ENCODE results near the gene TSPEAR.

Gene TSPEAR

GRCh38 chr21:44462834-44463200, 248.6 kb downstream of the TSPEAR start:
- no peak for TF ChIP-seq CTCF (IDR thresholded peaks at IDR 0.05; ENCODE audit: control insufficient read depth, insufficient read depth, low read depth, low read length, missing control alignments)
- DNase-seq (ENCODE audit: low read depth), result no peak
- no peak overlapping the region for H3K4me3 ChIP-seq (ENCODE audit: control insufficient read depth, low read depth, low read length)

GRCh38 chr21:44462086-44462833, 249.1 kb downstream of the TSPEAR start:
- TF ChIP-seq CTCF (IDR thresholded peaks at IDR 0.05; ENCODE audit: control insufficient read depth, insufficient read depth, low read depth, low read length, missing control alignments), result no peak
- DNase-seq (ENCODE audit: low read depth), result no peak

GRCh38 chr21:44461464-44462001, 249.8 kb downstream of the TSPEAR start:
- DNase-seq (ENCODE audit: low read depth), result no peak
- TF ChIP-seq CTCF (IDR thresholded peaks at IDR 0.05; ENCODE audit: control insufficient read depth, insufficient read depth, low read depth, low read length, missing control alignments), result no peak
- H3K4me3 ChIP-seq (ENCODE audit: control insufficient read depth, low read depth, low read length), result no peak overlapping the region

More at GRCh38 chr21:44462086-44462833, 249.1 kb downstream of the TSPEAR start:
- no peak overlapping the region for H3K4me3 ChIP-seq (ENCODE audit: control insufficient read depth, low read depth, low read length)

- no peak for TF ChIP-seq CTCF (IDR thresholded peaks at IDR 0.05; ENCODE audit: control insufficient read depth, insufficient read depth, low read depth, low read length, missing control alignments)
- H3K4me3 ChIP-seq (ENCODE audit: control insufficient read depth, low read depth, low read length), result no peak overlapping the region
- DNase-seq (ENCODE audit: low read depth), result no peak
Observed at GRCh38 chr21:44461005-44461404, 250.4 kb downstream of the TSPEAR start.

- no peak overlapping the region for H3K4me3 ChIP-seq (ENCODE audit: control insufficient read depth, low read depth, low read length)
- no peak for DNase-seq (ENCODE audit: low read depth)
- no peak for TF ChIP-seq CTCF (IDR thresholded peaks at IDR 0.05; ENCODE audit: control insufficient read depth, insufficient read depth, low read depth, low read length, missing control alignments)
Observed at GRCh38 chr21:44460441-44460755, 251.0 kb downstream of the TSPEAR start.

- TF ChIP-seq CTCF (IDR thresholded peaks at IDR 0.05; ENCODE audit: control insufficient read depth, insufficient read depth, low read depth, low read length, missing control alignments), result no peak
- H3K4me3 ChIP-seq (ENCODE audit: control insufficient read depth, low read depth, low read length), result no peak overlapping the region
- no peak for DNase-seq (ENCODE audit: low read depth)
Observed at GRCh38 chr21:44459712-44460440, 251.5 kb downstream of the TSPEAR start.
